ENCODE data around the gene EFCAB14.
"Not testable (repeated sequence)": the region's sequence is repeated elsewhere in the genome, so short reads cannot be mapped to it uniquely, and the experiment has no call there.

Gene EFCAB14

DNA sequence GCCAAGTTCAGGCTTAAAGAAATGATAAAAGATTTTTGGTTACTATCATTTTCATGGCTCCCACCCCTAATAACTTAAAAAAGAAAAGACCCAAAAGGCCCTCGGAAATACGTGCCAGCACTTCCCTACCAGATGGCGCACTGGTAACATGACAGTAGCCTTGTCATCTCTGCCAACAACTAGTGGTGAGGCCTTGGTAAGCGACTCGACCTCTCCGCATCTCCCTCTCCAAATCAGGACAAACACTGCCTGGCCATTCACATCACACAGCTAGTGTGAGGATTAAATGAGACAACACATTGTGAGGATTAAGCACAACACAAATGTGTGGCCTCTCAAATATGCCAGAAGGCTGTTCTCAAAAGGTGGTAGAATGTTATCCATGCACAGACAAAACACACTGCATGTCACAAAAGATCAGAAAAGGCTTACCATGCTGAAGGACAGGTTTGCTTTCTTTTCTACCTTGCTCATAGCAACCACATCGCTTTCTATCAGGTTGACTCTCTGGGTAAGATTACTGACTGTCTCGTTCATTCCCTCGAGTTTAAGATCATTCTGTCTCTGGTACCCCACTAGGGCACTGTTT, 30.9 kb downstream of the EFCAB14 start:
- DNase-seq (ENCODE audit: low read depth in 2 of 3, low spot score in 1 of 3), result no peak

DNA sequence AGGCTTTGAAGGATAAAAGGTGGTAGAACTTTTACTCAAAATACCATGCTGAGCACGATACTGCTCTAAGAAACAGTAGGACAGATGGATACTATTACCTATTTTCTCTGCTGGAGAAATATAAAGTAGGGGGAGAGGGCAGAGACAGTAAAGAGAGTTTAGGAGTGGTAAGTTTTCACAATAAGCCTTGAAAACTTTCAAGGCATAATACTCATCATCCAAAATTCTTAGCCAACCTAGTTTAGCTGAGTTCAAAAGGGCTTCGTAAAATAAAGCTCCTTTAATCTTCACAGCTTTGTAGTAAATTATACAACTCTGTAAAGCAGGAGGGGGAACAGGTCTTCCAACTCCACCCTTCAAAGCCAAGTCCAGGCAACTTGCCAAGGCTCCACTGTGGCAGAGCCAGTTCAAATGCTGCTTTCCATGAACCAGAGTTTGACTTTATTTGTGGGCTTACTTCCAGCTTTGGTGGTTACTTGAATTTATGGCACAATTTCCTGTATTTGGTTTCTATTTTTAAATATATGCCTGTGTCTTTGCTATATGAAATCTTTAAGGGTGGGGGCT, 31.7 kb downstream of the EFCAB14 start:
- DNase-seq (ENCODE audit: low read depth in 2 of 3, low spot score in 1 of 3), result no peak

DNA sequence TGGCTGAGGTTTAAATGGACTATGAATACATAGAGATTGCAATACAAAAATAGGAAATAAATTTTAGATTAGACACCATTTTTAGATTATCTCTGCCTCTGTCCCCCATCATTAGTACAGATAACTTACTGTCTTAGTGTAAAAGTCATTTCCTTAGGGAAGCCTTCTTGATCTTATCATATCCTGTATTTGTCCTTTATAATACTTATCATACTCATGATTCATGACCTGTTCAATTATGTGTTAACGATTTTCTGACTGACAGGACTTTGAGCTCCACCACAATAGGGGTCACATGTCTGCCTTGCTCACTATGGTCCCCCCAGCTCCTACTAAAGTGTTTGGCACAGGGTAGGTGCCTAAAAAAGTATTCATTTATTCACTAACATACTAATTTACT, 32.7 kb downstream of the EFCAB14 start:
- no peak for DNase-seq (ENCODE audit: low read depth in 2 of 3, low spot score in 1 of 3)

DNA sequence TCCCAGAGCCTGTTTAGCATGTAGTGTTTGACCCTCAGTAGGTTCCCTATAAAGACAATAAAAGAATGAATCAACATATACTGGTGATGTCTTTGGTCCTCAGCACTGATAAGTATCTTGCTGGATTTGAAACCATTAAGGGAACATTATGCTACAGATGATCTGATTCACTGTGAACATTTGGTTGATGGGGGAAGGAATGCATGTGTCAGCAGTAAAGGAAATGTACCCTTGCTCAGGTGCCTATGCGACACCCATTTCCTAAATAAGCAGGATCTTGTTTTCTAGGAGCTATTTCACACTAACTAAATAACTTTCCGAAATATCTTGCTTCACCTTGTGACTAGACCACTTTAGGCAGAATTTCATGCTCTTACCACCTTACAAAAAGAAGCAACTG, 34.2 kb downstream of the EFCAB14 start:
- no peak for DNase-seq (ENCODE audit: low read depth in 2 of 3, low spot score in 1 of 3)

DNA sequence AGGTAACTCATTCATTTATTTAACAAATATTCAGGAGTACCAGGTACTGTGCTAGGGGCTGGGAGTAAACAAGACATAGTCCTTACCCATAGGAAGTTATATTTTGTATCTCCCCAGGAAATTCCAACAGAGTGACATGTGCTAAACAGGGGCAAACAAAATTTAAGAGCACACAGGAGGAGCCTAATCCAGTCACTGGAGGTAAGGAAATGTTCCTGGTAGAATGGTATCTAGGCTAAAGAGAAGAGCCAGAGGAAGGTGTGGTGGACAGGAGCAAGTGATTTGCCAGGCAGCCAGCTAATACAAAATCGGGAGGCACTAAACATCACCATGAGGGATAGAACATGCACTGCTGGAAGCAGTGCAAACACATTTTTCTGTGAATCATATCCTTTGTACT, 36.9 kb downstream of the EFCAB14 start:
- no peak for DNase-seq (ENCODE audit: low read depth in 2 of 3, low spot score in 1 of 3)

DNA sequence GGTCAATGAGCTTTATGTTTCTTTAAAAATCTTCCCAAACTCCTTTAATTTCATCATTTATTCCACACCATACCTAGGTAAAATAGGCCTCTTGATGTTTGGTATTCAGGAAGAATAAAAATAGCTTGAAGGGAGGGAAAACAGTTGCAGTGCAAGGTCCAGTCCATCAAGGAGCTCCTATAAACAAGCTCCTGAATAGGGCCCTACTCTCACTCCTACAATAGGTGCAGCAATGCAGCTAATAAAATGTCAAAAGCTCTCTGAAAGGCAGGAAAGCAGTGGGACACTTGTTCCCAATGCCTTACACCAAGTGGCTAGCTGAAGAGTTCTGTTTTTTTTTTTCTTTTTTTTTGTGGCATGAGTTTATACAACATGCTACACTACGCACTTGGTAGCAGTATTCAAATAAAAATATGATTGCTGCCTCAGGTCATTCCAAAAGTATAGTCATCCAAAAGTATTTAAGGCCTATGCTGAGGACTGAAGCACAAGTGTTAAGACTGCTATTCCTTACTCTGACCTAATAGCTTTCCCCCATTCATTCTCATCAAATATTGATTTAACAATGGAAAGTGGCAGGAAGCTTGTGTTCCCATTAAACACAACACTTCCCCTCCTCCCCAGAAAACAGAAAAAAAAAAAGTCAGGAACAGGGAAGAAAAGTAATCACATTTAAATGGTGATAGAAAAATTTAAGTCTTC, 37.4 kb downstream of the EFCAB14 start:
- DNase-seq (ENCODE audit: low read depth in 2 of 3, low spot score in 1 of 3), result no peak

DNA sequence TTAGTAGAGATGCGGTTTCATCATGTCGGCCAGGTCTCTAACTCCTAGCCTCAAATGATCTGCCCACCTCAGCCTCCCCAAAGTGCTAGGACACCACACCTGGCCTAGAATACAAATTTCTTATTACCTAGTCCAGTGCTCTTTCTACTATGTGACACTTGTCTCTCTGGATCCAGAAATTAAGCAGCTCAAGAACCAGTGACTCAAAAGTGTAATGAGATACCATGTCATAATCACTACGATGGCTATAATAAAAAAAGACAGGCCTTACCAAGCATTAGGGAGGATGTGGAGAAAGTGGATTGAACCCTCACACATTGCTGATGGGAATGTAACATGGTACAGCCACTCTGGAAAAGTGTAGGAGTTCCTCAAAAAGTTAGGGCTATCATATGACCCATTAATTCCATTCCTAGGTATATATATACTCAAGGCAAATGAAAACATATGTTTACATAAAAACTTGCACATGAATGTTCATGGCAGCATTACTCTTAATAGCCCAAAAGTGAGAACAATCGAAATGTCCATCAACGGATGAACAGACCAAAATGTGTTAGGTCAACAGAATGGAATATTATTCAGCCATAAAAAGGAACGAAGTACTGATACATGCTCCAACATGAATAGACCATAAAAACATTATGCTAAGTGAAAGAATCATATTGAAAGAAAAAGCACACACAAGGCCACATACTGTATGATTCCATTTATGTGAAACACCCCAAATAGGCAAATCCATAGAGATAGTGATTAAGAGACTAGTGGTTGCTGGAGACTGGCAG, 38.9 kb downstream of the EFCAB14 start:
- no peak for DNase-seq (ENCODE audit: low read depth in 2 of 3, low spot score in 1 of 3)

DNA sequence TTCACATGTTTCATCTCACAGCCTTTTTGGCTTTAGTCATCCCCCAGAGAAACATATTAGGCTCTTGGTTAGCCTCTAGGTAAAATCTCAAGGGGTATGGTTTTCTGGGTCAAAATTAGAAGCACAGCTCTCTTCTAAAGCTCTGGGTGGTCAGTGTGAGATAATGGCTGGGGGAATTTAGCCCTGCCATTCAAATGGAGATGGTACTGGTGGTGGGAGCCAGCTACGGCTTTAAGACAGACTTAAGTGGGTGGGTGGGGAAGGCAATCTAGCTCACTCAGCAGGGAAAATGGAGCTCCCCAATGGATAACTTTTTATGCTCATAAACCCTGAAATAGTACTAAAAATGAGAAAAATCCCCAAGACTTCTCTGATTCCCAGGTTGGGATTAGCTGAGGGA, 41.6 kb downstream of the EFCAB14 start:
- no peak for DNase-seq (ENCODE audit: low read depth in 2 of 3, low spot score in 1 of 3)

DNA sequence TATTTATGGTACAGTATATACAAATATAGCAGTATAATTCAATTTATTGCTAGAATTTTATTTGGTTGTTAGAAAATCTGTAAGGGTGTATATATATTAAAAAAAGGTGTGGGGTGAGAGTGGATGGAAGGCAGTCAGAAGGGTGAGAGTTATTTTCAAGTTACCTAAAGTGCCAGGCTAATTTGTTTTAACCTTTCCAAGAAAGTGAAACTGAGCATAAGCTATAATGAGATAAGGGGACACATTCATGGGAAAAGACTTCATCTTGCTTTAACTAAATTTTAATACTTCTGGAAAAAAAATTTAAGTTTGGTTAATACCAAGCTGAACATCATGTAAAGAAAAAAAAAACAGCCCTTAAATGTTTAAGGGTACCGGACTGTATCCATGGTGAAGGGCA, 42.4 kb downstream of the EFCAB14 start:
- no peak for DNase-seq (ENCODE audit: low read depth in 2 of 3, low spot score in 1 of 3)

DNA sequence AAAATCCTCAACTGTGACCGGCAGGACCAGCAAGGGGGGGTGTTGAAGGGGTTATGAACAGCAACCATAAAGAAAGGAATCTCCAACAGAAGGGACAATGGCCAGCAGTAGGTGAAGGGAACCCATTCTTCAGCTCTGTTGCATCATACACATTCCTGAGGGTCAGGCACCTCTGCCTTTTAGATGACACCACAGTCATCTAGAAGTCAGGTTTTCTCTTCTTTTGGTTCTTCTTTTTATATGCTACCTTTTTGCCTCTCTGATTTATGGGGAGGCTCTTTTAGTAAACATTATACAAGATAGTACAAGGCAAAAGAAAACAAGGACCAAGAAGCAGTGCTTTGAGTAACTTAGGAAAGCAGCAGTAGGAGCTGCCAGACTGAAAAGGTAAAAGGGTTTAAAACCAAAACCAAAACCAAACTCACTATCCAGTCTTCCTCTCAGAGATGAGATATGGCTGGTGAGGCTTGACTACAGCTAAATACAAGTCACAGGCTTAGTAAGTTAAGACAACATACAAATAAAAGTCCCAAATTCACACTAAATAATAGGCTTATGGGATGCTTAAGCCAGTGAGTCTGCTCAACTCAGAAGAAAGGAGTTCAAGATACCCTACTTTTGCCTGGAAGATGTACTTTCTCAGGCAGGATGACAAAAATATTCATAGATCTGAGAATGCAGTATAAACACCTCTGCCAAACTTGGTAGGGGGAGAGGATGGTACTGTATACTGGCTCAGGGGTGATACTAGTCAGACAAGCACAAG, 43.2 kb downstream of the EFCAB14 start:
- no peak for DNase-seq (ENCODE audit: low read depth in 2 of 3, low spot score in 1 of 3)

DNA sequence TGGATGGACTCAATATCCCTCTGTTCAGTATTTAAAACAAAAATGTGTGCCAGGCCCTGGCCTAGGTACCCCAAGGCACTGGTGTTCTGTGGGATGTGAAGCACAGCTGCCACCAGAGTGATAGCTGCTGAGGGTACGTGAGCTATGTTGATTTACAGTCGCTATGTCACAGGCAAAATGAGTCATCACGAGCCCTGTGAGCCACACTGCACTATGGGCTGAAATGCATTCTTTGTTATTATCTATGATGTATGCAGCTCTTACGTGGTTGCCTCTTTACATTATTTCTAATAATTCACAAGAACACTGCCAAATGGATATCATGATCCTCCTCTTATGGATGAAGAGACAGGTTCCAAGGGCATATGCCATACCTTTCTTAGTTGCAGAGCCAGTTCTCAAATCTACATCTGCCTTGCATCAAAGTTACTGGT, 45.1 kb downstream of the EFCAB14 start:
- no peak for DNase-seq (ENCODE audit: low read depth in 2 of 3, low spot score in 1 of 3)

DNA sequence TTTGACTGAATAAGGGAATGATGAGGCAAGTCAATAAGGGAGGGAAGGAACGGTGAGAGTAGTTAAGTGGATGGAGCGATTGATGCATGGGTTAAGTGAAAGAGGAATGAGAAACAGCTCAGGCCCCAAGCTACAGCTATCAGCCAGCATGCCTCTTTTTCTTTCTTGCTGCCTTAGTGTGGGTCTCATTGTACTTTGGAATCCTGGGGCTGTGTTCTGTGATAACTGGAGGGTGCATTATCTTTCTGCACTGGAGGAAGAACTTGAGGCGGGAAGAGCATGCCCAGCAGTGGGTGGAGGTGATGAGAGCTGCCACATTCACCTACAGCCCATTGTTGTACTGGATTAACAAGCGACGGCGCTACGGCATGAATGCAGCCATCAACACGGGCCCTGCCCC, 46.2 kb downstream of the EFCAB14 start:
- no peak for DNase-seq (ENCODE audit: low read depth in 2 of 3, low spot score in 1 of 3)

DNA sequence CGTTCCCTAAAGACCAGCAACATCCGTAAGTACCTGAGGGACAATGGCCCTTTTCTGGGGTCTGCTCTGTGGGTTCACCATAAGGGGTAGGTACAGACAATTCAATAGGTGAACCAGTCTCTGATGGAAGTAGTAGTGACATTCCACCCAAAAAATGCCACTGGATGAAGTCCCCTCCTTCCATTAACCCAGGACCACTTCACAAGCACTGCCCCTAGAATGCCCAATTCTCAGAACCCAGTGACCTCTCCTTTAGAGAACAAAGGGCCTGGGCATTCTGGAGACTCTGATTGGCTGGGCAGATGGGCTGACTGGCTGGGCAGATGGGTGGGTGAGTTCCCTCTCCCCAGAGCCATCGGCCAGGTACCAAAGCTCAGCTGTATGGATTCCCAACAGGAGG, 47.4 kb downstream of the EFCAB14 start, which contains the start of gene TEX38:
Gene TEX38, plus strand, starts transcription at position 301 of the 400 bp plus-strand sequence. Its CDS starts 81 bp downstream, at position 382.
- DNase-seq (ENCODE audit: low read depth in 2 of 3, low spot score in 1 of 3), result no peak

DNA sequence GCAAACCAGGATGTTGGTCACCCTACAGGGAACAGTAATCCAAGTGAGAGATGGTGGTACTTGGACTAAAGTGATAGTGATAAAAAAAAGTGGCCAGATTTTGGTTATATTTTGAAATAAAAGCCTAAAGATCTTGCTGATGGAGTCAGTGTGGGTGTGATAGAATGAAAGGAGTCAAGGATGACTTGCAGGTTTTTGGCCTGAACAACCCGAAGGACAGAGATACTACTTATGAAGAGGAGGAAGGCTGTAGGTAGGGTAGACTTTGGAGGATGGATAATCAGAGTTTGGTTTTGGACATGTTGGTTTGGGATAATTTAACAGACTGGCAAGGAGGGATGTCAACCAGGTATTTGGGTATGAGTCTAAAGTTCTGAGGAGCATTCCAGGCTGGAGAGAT, 48.8 kb downstream of the EFCAB14 start:
- no peak for DNase-seq (ENCODE audit: low read depth in 2 of 3, low spot score in 1 of 3)

DNA sequence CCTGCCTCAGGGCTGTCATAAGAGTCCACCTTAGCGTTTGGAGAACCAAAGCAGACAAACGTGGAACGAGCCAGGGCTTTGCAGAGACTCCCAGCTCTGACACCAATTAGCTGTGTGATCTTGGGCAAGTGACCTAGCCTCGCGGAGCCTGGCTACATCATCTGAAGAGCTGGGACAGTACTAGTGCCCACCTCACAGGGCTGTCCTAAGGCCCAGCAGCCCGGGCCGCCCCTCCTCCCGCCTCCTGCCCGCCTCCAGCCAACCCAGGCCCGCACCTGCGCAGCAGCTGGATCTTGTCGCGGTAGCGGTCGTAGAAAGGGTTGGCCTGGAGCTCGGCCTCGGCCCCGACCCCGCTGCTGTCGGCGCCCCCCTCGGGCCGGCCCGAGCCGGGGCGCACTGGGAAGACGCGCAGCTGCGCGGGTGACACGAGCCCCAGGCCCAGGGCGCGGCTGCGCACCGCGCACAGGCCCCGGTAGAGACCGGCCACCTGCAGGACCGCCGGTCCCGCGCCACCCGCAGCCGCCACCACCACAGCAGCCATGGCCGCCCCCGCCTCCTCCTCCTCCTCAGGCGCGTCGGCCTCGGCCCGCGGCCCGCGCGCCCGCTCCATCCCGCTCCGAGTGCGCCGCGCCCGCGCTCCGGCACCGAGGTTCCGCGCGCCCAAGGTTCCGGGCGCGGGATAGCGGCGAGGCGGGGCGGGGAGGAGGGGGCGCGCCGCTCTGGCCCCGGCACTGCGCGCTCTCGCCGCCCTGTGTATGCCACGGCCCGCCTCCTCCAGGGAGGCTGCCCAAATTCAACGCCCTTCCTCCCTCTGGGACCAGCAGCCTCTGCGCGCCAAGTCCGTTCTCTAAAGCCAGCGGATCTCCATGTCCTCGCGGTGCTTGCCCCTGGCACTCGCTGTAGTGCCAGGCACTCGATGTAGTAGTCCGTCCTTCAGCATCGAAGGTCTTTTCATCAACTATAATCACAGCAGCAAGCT, 50.8 kb downstream of the EFCAB14 start, which contains the start of gene ATPAF1:
Gene ATPAF1, minus strand, starts transcription at position 583 of the 979 bp plus-strand sequence. Its CDS starts 42 bp downstream, at position 541.
- peak; percentile 35 to 63 (median 37) for DNase-seq (ENCODE audit: low read depth in 2 of 3, low spot score in 1 of 3)

DNA sequence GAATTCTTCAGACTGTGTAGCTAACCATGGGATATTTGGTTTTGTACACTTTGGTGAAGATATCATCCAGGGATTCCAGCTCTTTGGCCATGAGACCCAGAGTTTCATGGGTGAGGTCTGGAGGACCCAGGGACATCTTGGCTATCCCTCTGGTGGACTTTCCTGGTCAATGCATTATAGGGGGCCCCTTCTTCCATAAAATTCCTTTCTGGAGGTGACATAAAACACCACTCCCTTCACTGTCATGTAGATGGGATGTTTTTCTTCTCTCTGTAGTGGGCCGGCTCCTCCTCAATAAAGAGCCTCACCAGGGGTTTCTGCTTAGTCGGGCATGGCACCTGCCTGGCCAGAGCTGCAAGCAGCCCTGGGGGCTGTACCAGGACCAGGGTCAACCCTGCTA, 52.9 kb downstream of the EFCAB14 start:
- DNase-seq (ENCODE audit: low read depth in 2 of 3, low spot score in 1 of 3), result no peak

DNA sequence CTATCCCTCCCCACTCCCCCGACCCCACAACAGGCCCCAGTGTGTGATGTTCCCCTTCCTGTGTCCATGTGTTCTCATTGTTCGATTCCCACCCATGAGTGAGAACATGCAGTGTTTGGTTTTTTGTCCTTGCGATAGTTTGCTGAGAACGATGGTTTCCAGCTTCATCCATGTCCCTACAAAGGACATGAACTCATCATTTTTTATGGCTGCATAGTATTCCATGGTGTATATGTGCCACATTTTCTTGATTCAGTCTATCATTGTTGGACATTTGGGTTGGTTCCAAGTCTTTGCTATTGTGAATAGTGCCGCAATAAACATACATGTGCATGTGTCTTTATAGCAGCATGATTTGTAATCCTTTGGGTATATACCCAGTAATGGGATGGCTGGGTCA, 56.0 kb downstream of the EFCAB14 start:
- not testable (repeated sequence) for DNase-seq (ENCODE audit: low read depth in 2 of 3, low spot score in 1 of 3)

DNA sequence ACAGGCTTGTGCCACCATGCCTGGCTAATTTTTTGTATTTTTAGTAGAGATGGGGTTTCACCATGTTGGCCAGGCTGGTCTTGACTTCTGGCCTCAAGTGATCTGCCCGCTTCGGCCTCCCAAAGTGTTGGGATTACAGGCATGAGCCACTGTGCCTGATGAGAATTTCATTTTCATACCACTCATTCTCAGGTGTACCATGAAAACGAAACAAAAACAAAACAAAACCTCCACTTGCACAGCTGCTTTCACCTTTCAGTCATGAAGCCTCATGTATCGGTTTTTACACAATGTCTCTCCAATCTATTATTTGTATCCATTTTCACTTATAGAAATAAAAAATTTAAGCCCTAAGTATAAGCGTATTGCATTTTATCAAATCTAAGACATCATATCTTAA, 58.8 kb downstream of the EFCAB14 start:
- not testable (repeated sequence) for DNase-seq (ENCODE audit: low read depth in 2 of 3, low spot score in 1 of 3)

DNA sequence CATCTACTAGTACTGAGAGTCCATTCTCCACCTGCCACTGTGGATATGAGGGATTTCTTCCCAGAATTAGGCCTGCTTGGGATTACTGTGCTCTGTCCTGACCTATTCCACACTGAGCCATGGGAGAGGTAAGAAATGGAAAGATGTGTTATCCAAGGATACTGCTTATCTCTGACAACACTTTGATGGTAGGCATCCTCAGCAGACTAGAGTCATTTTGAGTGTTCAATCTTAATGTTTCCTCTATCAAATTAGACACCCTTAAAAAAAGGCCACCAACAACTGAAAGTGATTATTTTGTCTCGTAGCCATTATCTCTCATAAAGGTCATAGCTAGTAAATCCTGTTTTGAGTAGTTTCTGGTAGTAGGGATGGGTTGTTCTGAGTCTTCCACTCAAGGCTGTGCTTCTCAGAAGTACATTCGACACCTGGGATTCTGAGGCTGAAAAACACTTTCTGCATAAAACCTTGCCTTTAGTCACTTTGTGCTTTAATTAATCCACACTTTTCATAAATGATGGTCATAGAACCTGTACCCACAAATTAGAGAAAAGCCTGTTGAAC, 59.5 kb downstream of the EFCAB14 start:
- no peak for DNase-seq (ENCODE audit: low read depth in 2 of 3, low spot score in 1 of 3)
